ENCODE results near the gene CDCA3.

DNA sequence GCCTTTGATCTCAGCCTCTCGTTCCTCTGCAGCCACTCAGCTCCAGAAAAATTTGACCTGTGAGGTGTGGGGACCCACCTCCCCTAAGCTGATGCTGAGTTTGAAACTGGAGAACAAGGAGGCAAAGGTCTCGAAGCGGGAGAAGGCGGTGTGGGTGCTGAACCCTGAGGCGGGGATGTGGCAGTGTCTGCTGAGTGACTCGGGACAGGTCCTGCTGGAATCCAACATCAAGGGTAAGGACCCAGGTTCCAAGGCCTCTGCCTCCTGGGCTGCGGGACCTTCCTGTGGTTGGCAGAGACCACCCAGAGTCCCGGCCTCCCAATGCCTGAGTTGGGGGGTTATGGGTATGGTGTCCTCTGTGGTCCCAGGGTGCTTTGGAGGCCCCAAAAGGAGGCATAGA lies 34.0 kb downstream of the CDCA3 start:
- TF ChIP-seq CTCF (conservative IDR thresholded peaks at IDR 0.05; ENCODE audit: low read depth, low read length) (no peak), EZH2 (IDR thresholded peaks at IDR 0.05; ENCODE audit: low read length, unreplicated experiment) (no peak), EZH2phosphoT487 (IDR thresholded peaks at IDR 0.05; ENCODE audit: borderline replicate concordance, low read length) (no peak)

All from PC-3 (cell line).